ENCODE measurements around the gene HIVEP3. TPM values are rescaled to one million over a fixed set of nuclear protein-coding genes. Genes with fewer than 3 reads are reported as not detected.
A peak's percentile ranks its signal among the peaks of the same experiment; 100 is the strongest.

The HIVEP3 gene
- total RNA-seq, 1 donor from 2014 or later, result 3.6 TPM

GRCh38 chr1:41626146-41626545 lies 292.6 kb downstream of the HIVEP3 start:
- Mint-ChIP-seq H3K4me1 (ENCODE audit: low read depth) (peaks cover 68% of the 10 kb centered on the region), H3K4me3 (ENCODE audit: unreplicated experiment) (no peak overlapping the region)

DNA sequence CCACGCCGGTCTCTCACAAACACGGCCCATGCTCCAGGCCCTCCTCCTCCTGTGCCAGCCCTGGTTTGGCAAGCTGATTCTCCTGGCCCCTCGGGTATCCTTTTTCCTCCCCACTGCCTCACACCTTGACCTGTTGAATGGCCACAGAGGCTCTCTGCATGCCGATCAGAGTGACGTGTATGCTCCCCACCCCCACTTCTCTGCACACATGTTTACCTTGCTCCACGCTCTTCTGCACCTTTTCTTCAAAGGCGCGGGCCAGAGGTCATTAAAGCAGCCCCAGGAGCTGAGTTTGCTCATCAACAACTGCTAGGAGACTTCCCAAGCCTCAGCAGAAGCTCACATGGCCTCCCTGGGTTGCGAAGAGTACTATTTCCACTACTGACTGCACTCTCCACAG lies 295.0 kb downstream of the HIVEP3 start:
- DNase-seq (ENCODE audit: low spot score), result peak; percentile 52
- Mint-ChIP-seq H3K9me3 (ENCODE audit: low read depth) (no peaks in the 10 kb centered on the region), H3K4me1 (ENCODE audit: low read depth) (peaks cover 54% of the 10 kb centered on the region), H3K4me3 (ENCODE audit: unreplicated experiment) (no peak overlapping the region), H3K27ac (ENCODE audit: unreplicated experiment) (no peak overlapping the region), H3K36me3 (ENCODE audit: low read depth) (no peaks in the 10 kb centered on the region), H3K27me3 (ENCODE audit: low read depth) (no peaks in the 10 kb centered on the region)
- TF ChIP-seq, protein P1, sequence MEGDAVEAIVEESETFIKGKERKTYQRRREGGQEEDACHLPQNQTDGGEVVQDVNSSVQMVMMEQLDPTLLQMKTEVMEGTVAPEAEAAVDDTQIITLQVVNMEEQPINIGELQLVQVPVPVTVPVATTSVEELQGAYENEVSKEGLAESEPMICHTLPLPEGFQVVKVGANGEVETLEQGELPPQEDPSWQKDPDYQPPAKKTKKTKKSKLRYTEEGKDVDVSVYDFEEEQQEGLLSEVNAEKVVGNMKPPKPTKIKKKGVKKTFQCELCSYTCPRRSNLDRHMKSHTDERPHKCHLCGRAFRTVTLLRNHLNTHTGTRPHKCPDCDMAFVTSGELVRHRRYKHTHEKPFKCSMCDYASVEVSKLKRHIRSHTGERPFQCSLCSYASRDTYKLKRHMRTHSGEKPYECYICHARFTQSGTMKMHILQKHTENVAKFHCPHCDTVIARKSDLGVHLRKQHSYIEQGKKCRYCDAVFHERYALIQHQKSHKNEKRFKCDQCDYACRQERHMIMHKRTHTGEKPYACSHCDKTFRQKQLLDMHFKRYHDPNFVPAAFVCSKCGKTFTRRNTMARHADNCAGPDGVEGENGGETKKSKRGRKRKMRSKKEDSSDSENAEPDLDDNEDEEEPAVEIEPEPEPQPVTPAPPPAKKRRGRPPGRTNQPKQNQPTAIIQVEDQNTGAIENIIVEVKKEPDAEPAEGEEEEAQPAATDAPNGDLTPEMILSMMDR (IDR thresholded peaks at IDR 0.05), result no peak

More at GRCh38 chr1:41626146-41626545, 292.6 kb downstream of the HIVEP3 start:
- Mint-ChIP-seq H3K27me3 (ENCODE audit: low read depth) (no peaks in the 10 kb centered on the region), H3K27ac (ENCODE audit: unreplicated experiment) (peak overlapping the region; percentile 83), H3K36me3 (ENCODE audit: low read depth) (no peaks in the 10 kb centered on the region), H3K9me3 (ENCODE audit: low read depth) (peaks cover 3% of the 10 kb centered on the region)
- TF ChIP-seq, protein P1 (IDR thresholded peaks at IDR 0.05), result no peak
- peak; percentile 59 for DNase-seq (ENCODE audit: low spot score)

GRCh38 chr1:41622859-41623732 lies 295.6 kb downstream of the HIVEP3 start:
- no peaks in the 10 kb centered on the region for H3K27me3 Mint-ChIP-seq (ENCODE audit: low read depth)
- no peak overlapping the region for H3K27ac Mint-ChIP-seq (ENCODE audit: unreplicated experiment)
- H3K4me1 Mint-ChIP-seq (ENCODE audit: low read depth), result peaks cover 47% of the 10 kb centered on the region
- TF ChIP-seq, protein P1 (IDR thresholded peaks at IDR 0.05), result no peak
- no peak for DNase-seq (ENCODE audit: low spot score)
- H3K9me3 Mint-ChIP-seq (ENCODE audit: low read depth), result no peaks in the 10 kb centered on the region
- H3K4me3 Mint-ChIP-seq (ENCODE audit: unreplicated experiment), result no peak overlapping the region
- H3K36me3 Mint-ChIP-seq (ENCODE audit: low read depth), result no peaks in the 10 kb centered on the region

DNA sequence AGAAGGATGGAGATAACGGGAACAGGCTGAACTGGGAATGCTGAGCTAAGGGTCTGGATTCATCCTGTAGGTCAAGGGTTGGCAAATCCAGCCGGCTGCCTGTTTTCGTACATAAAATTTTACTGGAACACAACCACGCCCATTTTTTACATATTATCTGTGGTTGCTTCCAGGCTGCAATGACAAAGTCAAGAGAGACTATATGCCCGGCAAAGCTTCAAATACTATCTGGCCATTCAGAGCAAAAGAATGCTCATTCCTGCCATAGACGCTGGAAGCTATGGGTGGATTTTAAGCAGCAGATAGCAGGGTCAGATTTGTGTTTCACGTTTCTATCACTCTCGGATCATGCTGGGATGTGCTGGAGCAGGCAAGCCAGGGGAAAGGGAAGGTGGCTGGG lies 296.3 kb downstream of the HIVEP3 start:
- Mint-ChIP-seq H3K9me3 (ENCODE audit: low read depth) (no peaks in the 10 kb centered on the region), H3K4me3 (ENCODE audit: unreplicated experiment) (no peak overlapping the region), H3K36me3 (ENCODE audit: low read depth) (peaks cover 1% of the 10 kb centered on the region), H3K27me3 (ENCODE audit: low read depth) (no peaks in the 10 kb centered on the region), H3K27ac (ENCODE audit: unreplicated experiment) (no peak overlapping the region), H3K4me1 (ENCODE audit: low read depth) (peaks cover 45% of the 10 kb centered on the region)
- DNase-seq (ENCODE audit: low spot score), result no peak
- TF ChIP-seq, protein P1 (IDR thresholded peaks at IDR 0.05), result no peak

GRCh38 chr1:41621791-41622190 lies 296.9 kb downstream of the HIVEP3 start:
- TF ChIP-seq, protein P1 (IDR thresholded peaks at IDR 0.05), result no peak
- Mint-ChIP-seq H3K27ac (ENCODE audit: unreplicated experiment) (no peak overlapping the region), H3K36me3 (ENCODE audit: low read depth) (peaks cover 1% of the 10 kb centered on the region), H3K27me3 (ENCODE audit: low read depth) (no peaks in the 10 kb centered on the region), H3K4me3 (ENCODE audit: unreplicated experiment) (no peak overlapping the region), H3K9me3 (ENCODE audit: low read depth) (no peaks in the 10 kb centered on the region), H3K4me1 (ENCODE audit: low read depth) (peaks cover 39% of the 10 kb centered on the region)
- DNase-seq (ENCODE audit: low spot score), result no peak

All from chondrocyte (in vitro differentiated cells).